ENCODE data around the gene GAMT.

Gene GAMT

GRCh38 chr19:1390890-1391423, 10.4 kb downstream of the GAMT start:
- no peaks in the 10 kb centered on the region for H3K27me3 ChIP-seq (replicated peaks; ENCODE audit: control insufficient read depth, insufficient read depth, low read length)
- no peak for TF ChIP-seq CTCF (IDR thresholded peaks at IDR 0.05; ENCODE audit: insufficient read depth, low read length, poor library complexity, severe bottlenecking)
- no peak for DNase-seq (ENCODE audit: extremely low read depth, insufficient read length)
- no peak overlapping the region for H3K4me3 ChIP-seq (replicated peaks; ENCODE audit: low read depth, low read length)
- peaks cover 17% of the 10 kb centered on the region for H3K36me3 ChIP-seq (ENCODE audit: control insufficient read depth, insufficient read depth, low read length)

- Histone ChIP-seq H3K27me3 (replicated peaks; ENCODE audit: control insufficient read depth, insufficient read depth, low read length) (no peaks in the 10 kb centered on the region), H3K4me3 (replicated peaks; ENCODE audit: low read depth, low read length) (no peak overlapping the region), H3K36me3 (ENCODE audit: control insufficient read depth, insufficient read depth, low read length) (peaks cover 17% of the 10 kb centered on the region)
- no peak for DNase-seq (ENCODE audit: extremely low read depth, insufficient read length)
- TF ChIP-seq CTCF (IDR thresholded peaks at IDR 0.05; ENCODE audit: insufficient read depth, low read length, poor library complexity, severe bottlenecking): no peak
Observed at GRCh38 chr19:1389033-1389940, 12.1 kb downstream of the GAMT start.

GRCh38 chr19:1388637-1389026, 12.7 kb downstream of the GAMT start:
- DNase-seq (ENCODE audit: extremely low read depth, insufficient read length): no peak
- TF ChIP-seq CTCF (IDR thresholded peaks at IDR 0.05; ENCODE audit: insufficient read depth, low read length, poor library complexity, severe bottlenecking): no peak
- Histone ChIP-seq H3K4me3 (replicated peaks; ENCODE audit: low read depth, low read length) (no peak overlapping the region), H3K27me3 (replicated peaks; ENCODE audit: control insufficient read depth, insufficient read depth, low read length) (no peaks in the 10 kb centered on the region), H3K36me3 (ENCODE audit: control insufficient read depth, insufficient read depth, low read length) (peaks cover 17% of the 10 kb centered on the region)

GRCh38 chr19:1387684-1388636, 13.4 kb downstream of the GAMT start:
- Histone ChIP-seq H3K4me3 (replicated peaks; ENCODE audit: low read depth, low read length) (no peak overlapping the region), H3K36me3 (ENCODE audit: control insufficient read depth, insufficient read depth, low read length) (peaks cover 15% of the 10 kb centered on the region)
- no peak for TF ChIP-seq CTCF (IDR thresholded peaks at IDR 0.05; ENCODE audit: insufficient read depth, low read length, poor library complexity, severe bottlenecking)

GRCh38 chr19:1386945-1387683, 14.2 kb downstream of the GAMT start:
- DNase-seq (ENCODE audit: extremely low read depth, insufficient read length): no peak
- H3K4me3 ChIP-seq (replicated peaks; ENCODE audit: low read depth, low read length): no peak overlapping the region
- no peaks in the 10 kb centered on the region for H3K27me3 ChIP-seq (replicated peaks; ENCODE audit: control insufficient read depth, insufficient read depth, low read length)
- no peak for TF ChIP-seq CTCF (IDR thresholded peaks at IDR 0.05; ENCODE audit: insufficient read depth, low read length, poor library complexity, severe bottlenecking)
- peaks cover 15% of the 10 kb centered on the region for H3K36me3 ChIP-seq (ENCODE audit: control insufficient read depth, insufficient read depth, low read length)

More at GRCh38 chr19:1387684-1388636, 13.4 kb downstream of the GAMT start:
- no peak for DNase-seq (ENCODE audit: extremely low read depth, insufficient read length)
- no peaks in the 10 kb centered on the region for H3K27me3 ChIP-seq (replicated peaks; ENCODE audit: control insufficient read depth, insufficient read depth, low read length)

Measured in GM06990 (cell line).